NOMO-1 treated with DMSO at 0.1 percent for 48 hours (cell line): Measurements from ENCODE around the gene DYRK1A.
"Not testable (repeated sequence)": the region's sequence is repeated elsewhere in the genome, so short reads cannot be mapped to it uniquely, and the experiment has no call there.

Experiments used
- DNase-seq: peaks from one replicate; lab custom pipeline; 2025; ENCODE audit not compliant: unreplicated experiment; lab: John Stamatoyannopoulos, UW

DYRK1A gene

DNA sequence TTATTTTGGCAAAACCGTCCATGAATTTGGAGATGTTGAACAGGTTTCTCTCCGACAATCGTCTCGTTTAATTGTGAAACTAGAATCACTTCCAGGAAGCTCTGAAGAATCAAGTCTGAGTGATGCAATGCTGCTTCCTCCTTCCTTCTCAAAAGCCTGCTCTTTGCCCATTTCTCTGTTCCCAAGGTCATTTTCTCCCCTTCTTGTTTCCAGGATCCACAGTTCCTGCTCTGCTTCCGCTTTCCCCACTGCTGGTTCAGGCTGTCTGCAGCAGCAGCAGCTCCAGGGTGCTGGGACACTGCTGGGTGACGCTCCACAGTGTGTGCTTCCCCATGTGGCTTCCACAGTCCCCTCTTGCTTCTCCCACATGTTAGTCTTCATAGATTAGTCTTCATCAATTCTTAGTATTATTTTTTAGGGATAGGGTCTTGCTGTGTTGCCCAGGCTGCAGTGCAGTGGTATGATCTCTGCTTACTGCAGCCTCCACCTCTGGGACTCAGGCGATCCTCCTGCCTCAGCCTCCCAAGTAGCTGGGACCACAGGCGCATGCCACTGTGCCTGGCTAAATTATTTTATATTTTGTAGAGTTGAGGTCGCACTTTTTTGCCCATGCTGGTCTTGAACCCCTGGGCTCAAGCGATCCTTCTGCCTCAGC lies 156.2 kb downstream of the DYRK1A start:
- DNase-seq = peak; percentile 21

DNA sequence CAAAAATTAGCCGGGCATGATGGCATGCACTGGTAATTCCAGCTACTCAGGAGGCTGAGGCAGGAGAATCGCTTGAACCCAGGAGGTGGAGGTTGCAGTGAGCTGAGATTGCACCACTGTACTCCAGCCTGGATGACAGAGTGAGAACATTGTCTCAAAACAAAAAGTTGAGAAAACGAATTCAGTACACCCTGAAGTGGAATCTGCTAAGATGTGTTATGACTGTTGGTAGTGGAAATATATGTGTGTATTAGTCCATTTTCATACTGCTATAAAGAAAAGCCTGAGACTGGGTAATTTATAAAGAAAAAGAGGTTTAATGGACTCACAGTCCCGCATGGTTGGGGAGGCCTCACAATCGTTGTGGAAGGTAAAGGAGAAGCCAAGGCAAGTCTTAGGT lies 158.4 kb downstream of the DYRK1A start:
- not testable (repeated sequence) for DNase-seq

DNA sequence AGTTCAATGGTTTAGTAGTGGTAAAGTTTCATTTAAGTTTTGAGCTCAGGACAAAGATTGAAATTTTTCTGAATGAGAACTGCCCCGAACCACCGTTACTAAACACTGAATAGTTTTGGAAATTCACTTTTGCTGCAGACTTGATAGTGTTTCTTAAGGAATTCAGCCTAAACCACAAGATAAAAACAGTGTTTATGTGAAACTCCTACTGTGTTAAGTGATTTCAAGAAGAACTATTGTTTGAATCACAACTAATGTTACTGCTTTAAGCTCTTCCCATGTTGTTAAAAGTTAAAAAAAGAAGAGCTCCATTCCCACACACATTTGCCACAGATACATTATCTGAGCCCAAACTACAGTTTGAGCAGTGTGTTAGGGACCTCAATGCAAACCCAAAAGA lies 159.2 kb downstream of the DYRK1A start:
- no peak for DNase-seq

DNA sequence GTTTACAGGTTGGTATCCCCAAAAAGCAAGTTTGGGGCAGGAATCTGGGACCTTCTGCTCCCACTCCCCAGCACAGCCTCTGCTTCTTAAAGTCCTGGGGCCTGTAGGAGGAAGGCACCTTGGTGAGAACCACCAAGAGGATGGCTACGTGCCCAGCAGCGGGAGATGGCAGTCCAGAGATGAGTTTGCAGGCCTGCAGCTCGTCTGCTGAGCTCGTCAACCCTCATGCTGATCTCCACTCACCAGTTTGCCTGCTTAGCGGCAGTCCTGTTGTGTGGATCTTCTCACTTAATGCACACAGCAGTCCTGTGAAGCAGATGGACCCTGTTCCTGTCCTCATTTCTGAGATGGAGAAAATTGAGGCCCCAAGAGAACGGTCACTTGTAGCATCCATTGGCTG lies 160.5 kb downstream of the DYRK1A start:
- no peak for DNase-seq

DNA sequence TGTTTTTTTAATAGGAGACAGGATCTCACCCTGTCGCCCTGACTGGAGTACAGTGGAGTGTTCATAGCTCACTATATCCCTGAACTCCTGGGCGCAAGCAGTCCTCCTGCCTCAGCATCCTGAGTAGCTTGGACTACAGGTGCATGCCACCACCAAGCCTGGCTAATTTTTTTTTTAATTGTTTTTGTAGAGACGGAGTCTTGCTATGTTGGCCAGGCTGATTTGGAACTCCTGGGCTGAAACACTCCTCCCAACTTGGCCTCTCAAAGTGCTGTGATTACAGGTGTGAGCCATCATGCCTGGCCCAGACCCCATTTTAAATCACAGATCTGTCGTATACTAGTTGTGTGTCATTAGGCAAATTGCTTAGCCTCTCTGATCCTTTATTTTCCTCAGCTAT lies 161.1 kb downstream of the DYRK1A start:
- no peak for DNase-seq

DNA sequence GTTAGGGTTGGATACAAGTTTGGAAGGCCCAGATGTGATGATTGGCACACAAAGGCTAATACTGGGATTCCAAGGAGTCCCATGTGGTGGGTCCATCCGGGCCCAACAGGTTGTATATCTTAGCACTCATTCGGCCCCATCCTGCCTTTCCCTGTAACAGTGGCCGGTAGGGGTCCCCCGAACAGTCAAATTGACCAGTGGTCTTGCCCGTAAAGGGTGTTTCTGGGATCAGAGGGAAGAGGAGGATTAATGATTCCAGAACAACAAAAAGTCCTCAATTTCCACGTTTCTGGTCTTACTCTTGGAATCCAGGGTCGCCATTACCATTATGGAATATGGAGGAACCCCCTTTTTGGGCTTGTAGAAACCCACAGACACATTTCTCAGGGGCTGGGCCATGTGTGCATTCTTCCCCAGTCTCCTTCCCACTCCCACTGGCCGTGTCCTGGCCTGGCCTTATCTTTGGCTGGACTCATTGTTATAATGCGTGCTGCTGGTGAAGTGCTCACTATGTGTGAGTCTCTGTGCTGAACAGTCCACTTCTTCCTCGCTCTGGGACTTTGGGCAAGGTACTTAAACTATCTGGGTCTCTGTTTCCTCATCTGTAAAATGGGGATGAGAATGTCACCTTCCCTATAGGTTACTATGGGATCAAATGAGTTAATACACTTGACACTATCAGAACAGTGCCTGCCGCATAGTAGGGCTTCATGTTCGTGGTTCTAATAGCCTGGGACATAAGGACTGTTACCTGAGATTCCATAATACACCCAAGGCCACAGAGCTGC lies 161.8 kb downstream of the DYRK1A start:
- no peak for DNase-seq

DNA sequence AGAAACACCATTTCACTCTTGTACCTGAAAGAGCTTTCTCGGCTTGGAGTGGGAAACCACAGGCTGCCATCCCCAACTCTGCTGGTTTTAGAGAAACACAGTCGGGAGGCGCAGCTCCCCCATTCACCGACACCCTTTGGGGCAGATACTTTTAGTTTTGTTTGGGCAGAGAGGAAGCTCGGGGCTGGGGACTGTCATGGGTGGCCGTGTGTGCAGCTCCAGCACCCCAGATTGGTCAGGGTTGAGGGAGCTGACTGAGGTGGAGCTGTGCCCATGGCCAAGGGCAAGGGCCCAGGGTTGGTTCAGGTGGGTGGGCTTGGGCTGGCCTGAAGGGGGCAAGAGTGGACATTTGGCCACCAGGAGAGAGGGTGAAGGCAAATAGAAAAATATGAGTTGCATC lies 163.1 kb downstream of the DYRK1A start:
- DNase-seq = no peak

DNA sequence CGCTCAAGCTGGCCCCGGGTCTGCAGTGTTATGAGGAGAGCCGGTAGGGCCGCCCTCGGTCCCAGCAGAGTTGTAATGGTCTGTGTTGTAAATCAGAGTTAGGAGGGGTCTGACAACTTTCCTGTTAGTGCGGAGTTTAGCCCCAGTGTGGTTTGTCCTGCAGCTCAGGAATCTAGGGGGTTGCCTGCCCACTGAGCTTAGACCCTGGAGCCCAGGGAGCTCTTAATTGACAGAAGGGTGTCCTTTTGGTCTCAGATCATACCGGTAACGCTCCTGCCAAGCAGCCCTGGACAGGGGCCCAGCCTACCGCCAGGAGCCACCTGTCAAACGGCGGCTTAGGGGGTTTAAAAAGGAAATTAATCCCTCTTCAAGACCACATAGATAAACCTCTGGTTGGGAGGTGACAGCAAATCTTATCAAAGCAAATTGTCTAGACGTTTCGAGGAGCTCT lies 164.4 kb downstream of the DYRK1A start:
- DNase-seq = no peak

DNA sequence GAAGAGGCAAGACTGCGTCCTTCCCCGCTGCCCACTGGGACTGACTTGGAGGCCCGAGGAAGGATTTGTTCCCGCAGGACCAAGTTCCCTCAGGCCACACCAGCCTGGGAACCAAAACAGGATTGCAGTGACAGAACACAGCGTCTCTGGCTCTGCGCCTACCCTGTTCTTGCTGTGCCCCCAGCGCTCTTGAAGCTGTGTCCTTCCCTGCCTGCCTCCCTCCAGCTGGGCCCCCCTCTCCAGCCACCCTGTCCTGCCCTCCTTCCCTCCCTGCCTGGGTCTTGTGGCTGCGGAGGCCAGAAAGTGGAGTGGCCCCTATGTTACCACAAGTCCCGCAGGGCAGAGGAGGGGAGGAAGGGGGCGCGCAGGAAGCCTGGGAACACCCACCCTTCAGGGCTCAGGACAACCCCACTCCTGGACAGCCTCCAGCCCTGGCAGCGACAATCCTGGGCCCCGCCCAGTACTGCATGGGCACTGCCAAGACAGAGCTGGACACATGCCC lies 164.9 kb downstream of the DYRK1A start:
- DNase-seq = no peak

DNA sequence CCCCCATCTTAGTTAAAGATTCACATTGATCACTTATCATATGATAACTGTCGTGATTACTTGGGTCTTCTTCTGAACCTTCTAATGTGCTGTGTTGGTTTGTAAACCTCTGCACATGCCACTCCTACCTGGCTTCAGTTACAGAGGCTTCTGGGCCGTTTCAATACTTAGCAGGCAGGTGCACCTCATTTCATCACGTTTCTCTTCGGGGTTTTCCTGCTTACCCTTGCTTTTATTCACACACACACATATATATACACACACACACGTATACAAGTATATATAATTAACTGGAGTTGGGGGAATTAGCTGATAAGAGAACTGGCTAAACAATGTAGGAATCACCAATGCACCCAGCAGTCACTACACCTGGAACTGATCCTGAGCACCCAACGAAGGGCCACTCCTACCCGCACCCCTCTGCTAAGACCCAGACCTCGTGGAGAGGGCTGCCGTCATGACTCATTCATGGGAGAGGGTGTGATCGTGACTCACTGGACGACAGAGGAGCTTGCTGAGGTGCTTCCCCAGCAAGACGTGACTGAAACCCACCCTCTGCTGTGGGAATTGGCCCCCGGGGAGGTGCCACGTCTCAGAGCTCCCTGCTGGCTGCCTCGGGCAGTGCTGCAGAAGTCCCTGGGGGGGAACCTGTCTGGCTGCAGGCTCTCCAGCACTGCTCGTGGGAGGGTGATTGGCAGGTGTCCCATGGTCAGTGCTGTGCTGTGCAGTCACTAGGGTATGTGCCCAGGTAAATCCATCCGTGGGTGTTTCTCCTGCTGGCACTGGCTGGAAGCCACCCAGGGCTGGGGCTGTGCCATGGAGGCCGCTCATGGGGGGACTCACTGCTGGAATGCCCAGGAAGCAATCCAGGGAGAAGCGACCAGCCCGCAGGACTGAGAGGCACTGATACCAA lies 166.6 kb downstream of the DYRK1A start:
- no peak for DNase-seq

DNA sequence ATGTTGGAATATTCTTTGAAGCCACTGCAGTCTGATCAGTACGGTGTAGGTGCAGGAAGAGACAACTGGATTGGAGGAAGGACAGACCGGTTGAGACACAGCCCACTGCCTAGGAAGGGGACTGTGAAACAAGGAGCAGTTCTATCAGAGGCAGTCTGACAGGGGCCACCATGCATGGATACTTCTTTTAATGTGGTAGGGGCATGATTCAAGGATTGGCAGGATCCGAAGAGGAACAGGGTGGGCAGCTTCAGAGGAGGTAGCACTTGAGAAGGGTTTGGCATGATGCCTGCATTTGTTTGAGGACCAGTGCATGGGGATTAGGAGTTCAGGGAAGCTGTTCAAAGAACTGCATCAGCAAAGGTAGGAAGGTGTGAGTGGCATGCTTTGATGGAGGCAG lies 167.9 kb downstream of the DYRK1A start:
- no peak for DNase-seq

DNA sequence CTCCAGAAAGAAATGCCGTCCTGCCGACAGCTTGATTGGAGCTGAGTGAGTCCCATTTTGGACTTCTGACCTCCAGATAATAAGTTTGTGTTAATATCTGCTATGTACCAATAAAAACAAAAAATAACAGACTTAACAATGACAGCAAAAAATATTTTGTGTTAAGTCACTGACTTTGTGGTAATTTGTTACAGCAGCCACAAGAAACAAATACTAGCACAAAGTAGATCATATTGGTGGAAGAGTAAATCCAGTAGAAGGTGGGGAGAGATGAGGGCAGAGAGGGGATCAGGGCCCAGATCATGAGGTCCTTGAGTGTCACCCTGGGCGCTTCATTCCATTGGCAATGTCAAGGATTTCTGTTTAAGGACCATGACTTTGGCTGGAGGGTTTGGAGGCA lies 168.6 kb downstream of the DYRK1A start:
- no peak for DNase-seq

DNA sequence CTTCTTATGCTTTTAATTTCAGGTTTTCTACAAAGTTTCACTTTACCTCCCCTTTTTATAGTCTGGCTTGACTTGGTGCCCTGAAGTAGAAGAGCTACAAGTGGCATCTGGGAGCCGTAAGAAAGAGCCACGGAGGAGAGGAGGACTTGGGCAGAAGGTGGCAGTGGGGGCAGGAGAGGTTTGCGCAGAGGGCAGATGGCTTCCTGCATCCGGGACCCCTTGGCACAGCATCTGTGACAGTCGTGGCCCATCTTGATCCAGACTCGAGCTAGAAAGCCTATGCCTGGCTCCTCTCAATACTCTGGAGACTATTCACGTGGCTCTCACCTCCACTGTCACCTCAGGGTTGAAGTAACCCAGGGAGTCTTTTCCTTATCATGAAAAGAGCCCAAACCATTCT lies 169.1 kb downstream of the DYRK1A start:
- no peak for DNase-seq

DNA sequence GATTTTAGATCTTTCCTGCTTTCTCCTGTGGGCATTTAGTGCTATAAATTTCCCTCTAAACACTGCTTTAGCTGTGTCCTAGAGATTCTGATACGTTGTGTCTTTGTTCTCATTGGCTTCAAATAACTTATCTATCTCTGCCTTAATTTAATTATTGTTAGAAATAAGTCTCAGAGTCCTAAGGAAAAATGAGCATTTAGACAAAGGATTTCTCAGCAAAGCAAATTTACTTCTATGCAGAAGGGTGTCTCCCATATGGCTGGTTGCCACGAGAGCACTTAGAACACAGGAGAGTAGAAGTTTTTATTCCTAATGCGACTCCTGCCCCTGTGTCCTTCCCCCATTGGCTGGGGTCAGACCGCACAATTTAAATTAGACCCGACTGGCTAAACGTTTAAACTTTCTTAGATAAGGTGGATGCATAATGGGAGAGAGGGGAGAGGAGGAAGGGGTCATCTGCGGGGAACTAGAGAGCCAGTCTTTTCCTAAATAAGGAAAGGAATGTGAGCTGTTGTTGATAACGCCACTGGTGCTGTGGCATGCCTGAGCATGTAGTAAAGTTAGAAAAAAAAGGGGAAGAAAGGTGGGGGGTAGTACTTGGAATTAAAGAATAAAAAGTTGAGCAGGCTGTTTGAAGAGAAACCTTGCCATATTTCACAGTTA lies 170.2 kb downstream of the DYRK1A start:
- DNase-seq = peak; percentile 24

DNA sequence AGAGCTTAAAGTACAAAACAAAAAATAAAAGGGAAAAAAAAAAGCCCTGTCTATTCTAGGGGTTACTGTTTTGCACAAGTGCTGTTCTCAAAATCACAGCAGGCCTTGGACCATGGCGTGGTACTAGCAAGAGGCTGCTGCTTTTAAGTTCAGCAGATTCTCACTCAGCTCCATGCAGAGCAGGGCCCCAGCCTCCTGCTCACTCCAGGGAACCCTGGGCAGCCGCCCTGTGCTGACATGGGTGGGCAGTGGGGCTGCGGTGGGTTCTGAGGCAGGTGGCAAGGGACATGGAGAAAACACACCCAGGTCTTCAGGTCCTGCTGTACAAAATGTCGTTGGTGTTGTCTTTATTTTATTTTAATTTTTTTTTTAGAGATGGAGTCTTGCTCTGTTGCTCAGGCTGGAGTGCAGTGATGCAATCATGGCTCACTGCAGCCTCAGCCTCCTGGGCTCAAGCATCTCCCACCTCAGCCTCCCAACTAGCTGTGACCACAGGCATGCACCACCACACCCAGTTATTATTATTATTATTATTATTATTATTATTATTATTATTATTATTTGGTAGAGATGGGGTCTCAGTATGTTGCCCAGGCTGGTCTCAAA lies 170.9 kb downstream of the DYRK1A start:
- DNase-seq = no peak

DNA sequence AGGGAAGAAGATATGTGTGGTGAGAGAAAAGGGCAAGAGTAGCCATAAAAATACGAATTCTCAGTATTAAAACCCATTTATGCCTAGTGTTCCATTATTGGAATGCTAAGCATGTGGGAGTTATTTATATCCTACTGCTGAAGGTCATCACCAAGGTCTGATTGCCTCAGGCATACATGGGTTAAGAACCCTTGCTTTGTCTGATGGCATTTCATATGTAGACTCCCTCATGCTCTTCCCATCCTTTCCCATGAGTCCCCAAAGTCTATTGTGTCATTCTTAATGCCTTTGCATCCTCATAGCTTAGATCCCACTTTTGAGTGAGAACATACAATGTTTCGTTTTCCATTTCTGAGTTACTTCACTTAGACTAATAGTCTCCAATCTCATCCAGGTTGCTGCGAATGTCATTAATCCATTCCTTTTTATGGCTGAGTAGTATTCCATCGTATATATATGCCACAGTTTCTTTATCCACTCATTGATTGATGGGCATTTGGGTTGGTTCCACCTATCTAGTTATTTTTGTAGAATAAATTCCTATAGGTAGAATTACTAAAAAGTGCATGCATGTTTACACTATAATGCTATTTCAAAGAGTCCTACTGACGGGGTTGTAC lies 172.5 kb downstream of the DYRK1A start:
- no peak for DNase-seq

DNA sequence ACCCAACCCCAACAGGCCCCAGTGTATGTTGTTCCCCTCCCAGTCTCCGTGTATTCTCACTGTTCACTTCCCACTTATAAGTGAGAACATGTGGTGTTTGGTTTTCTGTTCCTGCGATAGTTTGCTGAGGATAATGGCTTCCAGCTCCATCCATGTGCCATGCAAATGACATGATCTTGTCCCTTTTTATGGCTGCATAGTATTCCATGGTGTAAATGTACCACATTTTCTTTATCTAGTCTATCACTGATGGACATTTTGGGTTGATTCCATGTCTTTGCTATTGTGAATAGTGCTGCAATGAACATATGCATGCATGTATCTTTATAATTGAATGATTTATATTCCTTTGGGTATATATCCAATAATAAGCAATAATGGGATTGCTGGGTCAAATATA lies 174.6 kb downstream of the DYRK1A start:
- not testable (repeated sequence) for DNase-seq

DNA sequence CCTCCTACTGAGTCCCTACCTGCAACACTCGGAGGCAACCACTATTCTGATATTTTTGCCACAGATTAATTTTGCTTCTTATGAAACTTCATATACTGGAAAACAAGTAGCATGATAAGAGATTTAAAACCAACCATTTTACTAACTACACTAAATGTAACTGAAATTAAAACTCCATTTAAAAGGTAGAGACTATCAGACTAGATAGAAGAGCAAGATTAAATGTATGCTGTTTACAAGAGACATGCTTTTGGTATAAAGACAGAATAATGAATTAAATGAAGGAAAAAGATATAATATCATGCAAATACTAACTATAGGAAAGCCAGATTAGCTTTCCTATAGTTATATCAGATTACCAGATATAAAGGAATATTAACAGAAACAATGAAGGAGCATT lies 175.9 kb downstream of the DYRK1A start:
- no peak for DNase-seq

DNA sequence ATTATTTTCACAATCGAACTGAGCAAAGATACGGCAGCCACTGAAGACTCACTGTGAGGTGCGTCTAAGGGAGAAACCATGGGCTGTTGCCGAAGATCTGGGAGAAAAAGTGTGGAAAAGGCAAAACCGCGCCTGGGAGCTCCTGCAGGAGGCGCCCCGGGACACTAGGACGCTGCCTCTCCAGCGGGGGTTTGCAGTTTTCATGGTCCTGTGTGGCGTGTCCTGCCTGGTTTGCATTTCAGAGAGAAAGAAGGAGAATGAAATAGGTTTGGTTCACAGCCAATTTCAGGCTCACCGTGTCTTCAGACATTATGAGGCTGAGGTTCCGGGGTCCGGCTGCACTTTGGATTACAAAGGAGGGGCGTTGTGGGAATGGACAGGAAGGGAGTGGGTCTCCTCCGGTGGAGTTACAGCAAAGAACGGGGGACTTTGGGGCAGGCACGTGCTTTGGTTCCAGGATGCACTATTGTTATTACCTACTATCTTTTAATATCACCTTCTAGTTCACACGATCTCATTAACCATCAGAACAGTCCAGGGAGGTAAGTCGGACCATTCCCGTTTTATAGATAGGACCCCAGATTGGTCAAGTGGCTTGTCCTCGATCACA lies 179.8 kb downstream of the DYRK1A start:
- DNase-seq = no peak
